CD8-positive, alpha-beta memory T cell (primary cell): ENCODE measurements around the gene GAB3. TPM values are rescaled to one million over a fixed set of nuclear protein-coding genes. Genes with fewer than 3 reads are reported as not detected.
A peak's percentile ranks its signal among the peaks of the same experiment; 100 is the strongest.

Experiments used
- CTCF ChIA-PET: fragments of 350-600 bp; sonication (Branson Sonifier 250); formaldehyde crosslinking; loops from one replicate; lab custom pipeline; 2021; ENCODE audit warnings: antibody characterized with exemption; lab: Charles Lee
- POLR2A ChIA-PET: fragments of 350-600 bp; sonication (Branson Sonifier 250); formaldehyde crosslinking; loops from one replicate; lab custom pipeline; 2021; ENCODE audit warnings: antibody characterized with exemption; lab: Charles Lee
- DNase-seq, 5 donors: peaks; one replicate each; pipeline versions ENCODE4 v3.0.0 to v3.0.0-alpha.2; 2020 to 2022; ENCODE audit warnings: mixed read lengths in 1 of 5
- H3K27ac ChIP-seq: one replicate; pipeline ENCODE4 v1.7.0; 2013; ENCODE audit warnings: low read depth, mild to moderate bottlenecking, low read length, moderate library complexity
- H3K27me3 ChIP-seq: 2 replicates; pipeline ENCODE4 v1.7.0; 2013; ENCODE audit warnings: low read length, mild to moderate bottlenecking; ENCODE audit not compliant: insufficient read depth, poor library complexity, severe bottlenecking
- H3K36me3 ChIP-seq: 2 replicates; pipeline ENCODE4 v1.7.0; 2013; ENCODE audit warnings: mild to moderate bottlenecking, low read length, moderate library complexity; ENCODE audit not compliant: insufficient read depth
- H3K4me1 ChIP-seq: 2 replicates; pipeline ENCODE4 v1.7.0; 2013; ENCODE audit warnings: mild to moderate bottlenecking, low read length, moderate library complexity; ENCODE audit not compliant: insufficient read depth
- H3K4me3 ChIP-seq: 2 replicates; pipeline ENCODE4 v1.7.0; 2013; ENCODE audit warnings: mild to moderate bottlenecking, low read length
- H3K9me3 ChIP-seq: 2 replicates; pipeline ENCODE4 v1.7.0; 2013; ENCODE audit warnings: mild to moderate bottlenecking, low read length
- H3K27ac Mint-ChIP-seq, 8 donors: one replicate each; pipeline ENCODE4 v1.8.0; 2020 to 2021; ENCODE audit warnings: mixed read lengths in 8 of 8, mild to moderate bottlenecking in 6 of 8, inconsistent platforms in 3 of 8, moderate library complexity in 3 of 8
- H3K27me3 Mint-ChIP-seq, 2 donors: one replicate each; pipeline ENCODE4 v1.8.0; 2020 to 2021; ENCODE audit warnings: mixed read lengths in 2 of 2, mild to moderate bottlenecking in 1 of 2, moderate library complexity in 1 of 2
- H3K36me3 Mint-ChIP-seq, 3 donors: one replicate each; pipeline ENCODE4 v1.8.0; 2020 to 2021; ENCODE audit warnings: mixed read lengths in 3 of 3, inconsistent platforms in 1 of 3, mild to moderate bottlenecking in 1 of 3
- H3K4me1 Mint-ChIP-seq, 3 donors: one replicate each; pipeline ENCODE4 v1.8.0; 2020 to 2021; ENCODE audit warnings: mixed read lengths in 3 of 3, inconsistent platforms in 1 of 3, mild to moderate bottlenecking in 1 of 3
- H3K4me3 Mint-ChIP-seq, 7 donors: one replicate each; pipeline ENCODE4 v1.8.0; 2020 to 2021; ENCODE audit warnings: mixed read lengths in 7 of 7, mild to moderate bottlenecking in 6 of 7, moderate library complexity in 4 of 7, inconsistent platforms in 2 of 7
- H3K9me3 Mint-ChIP-seq, 5 donors: one replicate each; pipeline ENCODE4 v1.8.0; 2020 to 2022; ENCODE audit warnings: mixed read lengths in 5 of 5, mild to moderate bottlenecking in 3 of 5, moderate library complexity in 2 of 5, inconsistent platforms in 1 of 5
- polyA plus RNA-seq: library from polyadenylated mRNA; unstranded; fragments of 300-500 nt; fragmentation: Illumina TruSeq; gene quantifications from one replicate; pipeline ENCODE4 v1.2.3, GENCODE V29; 2021
- total RNA-seq, 2 experiments: library from RNA; stranded (reverse); gene quantifications; one replicate each; pipeline ENCODE4 v1.2.3, GENCODE V29; 2021

The GAB3 gene
- total and polyA plus RNA-seq, 3 experiments from 2014 or later = 6.2 to 11.9 (median 6.7) TPM

- H3K4me3 ChIP-seq = peak overlapping the region; percentile 68
- peak overlapping the region; percentile 73 to 95 (median 85) for H3K27ac Mint-ChIP-seq
- CTCF ChIA-PET = interaction anchor here (1.0 to 6.6 kb wide), 16 partner anchors 9 to 201 kb away, joined by 3 to 65 read pairs (median 6); partner anchors contain the start of genes DKC1 and IKBKG
- no peaks in the 10 kb centered on the region for H3K27me3 ChIP-seq
- POLR2A ChIA-PET = interaction anchor here (0.7 to 1.5 kb wide), 7 partner anchors 10 to 35 kb away, joined by 3 to 11 read pairs (median 5); partner anchors contain the start of gene DKC1
- H3K9me3 Mint-ChIP-seq = no peaks in the 10 kb centered on the region
- H3K36me3 ChIP-seq = no peaks in the 10 kb centered on the region
- peak in 4 of 5 donors; percentile 27 to 66 (median 62) for DNase-seq
- peak overlapping the region; percentile 82 to 91 (median 86) for H3K4me3 Mint-ChIP-seq
- H3K4me1 Mint-ChIP-seq = peaks cover 33 to 58% (median 54%) of the 10 kb centered on the region in 3 donors
- H3K27ac ChIP-seq = peak overlapping the region; percentile 76
- peaks cover 0 to 13% (median 0%) of the 10 kb centered on the region in 3 donors for H3K36me3 Mint-ChIP-seq
- H3K9me3 ChIP-seq = no peaks in the 10 kb centered on the region
- H3K27me3 Mint-ChIP-seq = peaks cover 0 to 5% of the 10 kb centered on the region in 2 donors
- H3K4me1 ChIP-seq = peaks cover 15% of the 10 kb centered on the region
Measured at GRCh38 chrX:154748712-154749339, 2.1 kb downstream of the GAB3 start.

GRCh38 chrX:154742613-154743012 is 8.3 kb downstream of the GAB3 start:
- no peaks in the 10 kb centered on the region for H3K9me3 ChIP-seq
- Mint-ChIP-seq H3K27ac (peak overlapping the region in 6 of 8 donors; percentile 0 to 77 (median 54)), H3K4me3 (peak overlapping the region in 5 of 7 donors; percentile 0 to 58 (median 13)), H3K4me1 (peaks cover 63 to 85% (median 76%) of the 10 kb centered on the region in 3 donors), H3K27me3 (no peaks in the 10 kb centered on the region), H3K9me3 (peaks cover 0 to 2% (median 0%) of the 10 kb centered on the region in 5 donors), H3K36me3 (peaks cover 0 to 12% (median 1%) of the 10 kb centered on the region in 3 donors)
- H3K27me3 ChIP-seq = no peaks in the 10 kb centered on the region
- H3K4me3 ChIP-seq = no peak overlapping the region
- CTCF ChIA-PET = interaction anchor here (0.8 to 1.6 kb wide), 2 partner anchors 9 to 17 kb away, joined by 3 read pairs; no protein-coding TSS in a partner anchor
- POLR2A ChIA-PET = interaction anchor here (0.5 kb wide), 1 partner anchor 12 kb away, joined by 3 read pairs; no protein-coding TSS in a partner anchor
- no peak overlapping the region for H3K27ac ChIP-seq
- no peak for DNase-seq
- H3K4me1 ChIP-seq = peaks cover 18% of the 10 kb centered on the region
- no peaks in the 10 kb centered on the region for H3K36me3 ChIP-seq

GRCh38 chrX:154739952-154740465 is 10.9 kb downstream of the GAB3 start:
- no peaks in the 10 kb centered on the region for H3K36me3 ChIP-seq
- ChIA-PET CTCF (interaction anchor here (1.2 to 1.3 kb wide), 2 partner anchors 9 to 14 kb away, joined by 4 read pairs; no protein-coding TSS in a partner anchor), POLR2A (interaction anchor here (1.3 kb wide), 1 partner anchor 8 kb away, joined by 4 read pairs; no protein-coding TSS in a partner anchor)
- peaks cover 76 to 90% (median 90%) of the 10 kb centered on the region in 3 donors for H3K4me1 Mint-ChIP-seq
- no peaks in the 10 kb centered on the region for H3K27me3 ChIP-seq
- H3K4me1 ChIP-seq = peaks cover 44% of the 10 kb centered on the region
- H3K9me3 ChIP-seq = no peaks in the 10 kb centered on the region
- no peak overlapping the region for H3K27ac ChIP-seq
- no peak for DNase-seq
- H3K9me3 Mint-ChIP-seq = peaks cover 0 to 2% (median 0%) of the 10 kb centered on the region in 5 donors
- H3K27me3 Mint-ChIP-seq = peaks cover 0 to 1% of the 10 kb centered on the region in 2 donors
- H3K4me3 ChIP-seq = no peak overlapping the region
- peak overlapping the region; percentile 31 to 94 (median 86) for H3K27ac Mint-ChIP-seq
- H3K4me3 Mint-ChIP-seq = peak overlapping the region; percentile 32 to 67 (median 58)
- H3K36me3 Mint-ChIP-seq = peaks cover 0 to 10% (median 1%) of the 10 kb centered on the region in 3 donors

GRCh38 chrX:154738011-154738738 is 12.7 kb downstream of the GAB3 start:
- peaks cover 62% of the 10 kb centered on the region for H3K4me1 ChIP-seq
- no peaks in the 10 kb centered on the region for H3K36me3 ChIP-seq
- Mint-ChIP-seq H3K27me3 (peaks cover 0 to 1% of the 10 kb centered on the region in 2 donors), H3K27ac (peak overlapping the region; percentile 68 to 98 (median 92)), H3K36me3 (peaks cover 0 to 10% (median 1%) of the 10 kb centered on the region in 3 donors), H3K9me3 (peaks cover 0 to 2% (median 0%) of the 10 kb centered on the region in 5 donors), H3K4me1 (peaks cover 88 to 96% (median 95%) of the 10 kb centered on the region in 3 donors), H3K4me3 (peak overlapping the region; percentile 58 to 81 (median 66))
- peak in 1 of 5 donors; percentile 13 for DNase-seq
- POLR2A ChIA-PET = interaction anchor here (1.3 kb wide), 1 partner anchor 12 kb away, joined by 8 read pairs; the partner anchor contains the start of gene GAB3
- H3K27ac ChIP-seq = no peak overlapping the region
- no peaks in the 10 kb centered on the region for H3K9me3 ChIP-seq
- H3K4me3 ChIP-seq = no peak overlapping the region
- no peaks in the 10 kb centered on the region for H3K27me3 ChIP-seq
- CTCF ChIA-PET = interaction anchor here (1.0 to 1.1 kb wide), 2 partner anchors 10 to 20 kb away, joined by 3 to 15 read pairs; no protein-coding TSS in a partner anchor

GRCh38 chrX:154737136-154737535 is 13.7 kb downstream of the GAB3 start:
- H3K27ac Mint-ChIP-seq = peak overlapping the region; percentile 84 to 98 (median 93)
- Histone ChIP-seq H3K36me3 (no peaks in the 10 kb centered on the region), H3K4me3 (peak overlapping the region; percentile 15), H3K27me3 (no peaks in the 10 kb centered on the region), H3K27ac (peak overlapping the region; percentile 1), H3K4me1 (peaks cover 71% of the 10 kb centered on the region), H3K9me3 (no peaks in the 10 kb centered on the region)
- H3K4me3 Mint-ChIP-seq = peak overlapping the region; percentile 36 to 70 (median 64)
- peaks cover 0 to 4% (median 1%) of the 10 kb centered on the region in 3 donors for H3K36me3 Mint-ChIP-seq
- H3K9me3 Mint-ChIP-seq = peaks cover 0 to 2% (median 0%) of the 10 kb centered on the region in 5 donors
- peaks cover 0 to 1% of the 10 kb centered on the region in 2 donors for H3K27me3 Mint-ChIP-seq
- CTCF ChIA-PET = interaction anchor here (4.2 kb wide), 1 partner anchor 12 kb away, joined by 25 read pairs; no protein-coding TSS in a partner anchor
- DNase-seq = no peak
- POLR2A ChIA-PET = interaction anchor here (1.3 kb wide), 1 partner anchor 13 kb away, joined by 8 read pairs; the partner anchor contains the start of gene GAB3
- H3K4me1 Mint-ChIP-seq = peaks cover 91 to 96% (median 96%) of the 10 kb centered on the region in 3 donors

- Mint-ChIP-seq H3K9me3 (peaks cover 0 to 2% (median 0%) of the 10 kb centered on the region in 5 donors), H3K4me3 (peak overlapping the region; percentile 22 to 82 (median 66)), H3K36me3 (peaks cover 0 to 8% (median 0%) of the 10 kb centered on the region in 3 donors), H3K27me3 (peaks cover 0 to 1% of the 10 kb centered on the region in 2 donors), H3K4me1 (peaks cover 94 to 98% (median 97%) of the 10 kb centered on the region in 3 donors), H3K27ac (peak overlapping the region; percentile 87 to 98 (median 93))
- H3K4me1 ChIP-seq = peaks cover 82% of the 10 kb centered on the region
- H3K27ac ChIP-seq = no peak overlapping the region
- DNase-seq = no peak
- H3K36me3 ChIP-seq = no peaks in the 10 kb centered on the region
- H3K9me3 ChIP-seq = no peaks in the 10 kb centered on the region
- ChIA-PET POLR2A (no interaction called here), CTCF (interaction anchor here (4.2 kb wide), 1 partner anchor 13 kb away, joined by 25 read pairs; no protein-coding TSS in a partner anchor)
- no peak overlapping the region for H3K4me3 ChIP-seq
- no peaks in the 10 kb centered on the region for H3K27me3 ChIP-seq
Measured at GRCh38 chrX:154735695-154736393, 15.0 kb downstream of the GAB3 start.
